ENCODE measurements around the gene LCNL1.

DNA sequence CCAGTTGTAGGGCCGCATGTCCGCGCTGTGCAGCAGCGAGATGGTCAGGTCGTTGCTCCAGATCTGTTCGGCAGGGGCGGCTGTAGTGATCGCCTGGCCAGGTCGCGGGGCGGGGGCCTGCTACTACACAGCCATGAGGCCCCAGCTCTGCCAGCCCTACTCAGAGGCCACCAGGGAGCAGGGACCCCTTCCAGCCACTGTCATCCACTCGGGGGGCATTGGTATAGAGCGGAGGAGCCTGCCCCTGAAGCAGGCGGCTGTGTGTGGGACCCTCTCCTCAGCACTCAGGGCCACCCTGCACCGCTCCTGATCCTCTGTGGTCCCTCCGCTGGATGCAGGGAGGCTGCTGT lies 39.9 kb upstream of the LCNL1 start:
- TF ChIP-seq, protein P1, sequence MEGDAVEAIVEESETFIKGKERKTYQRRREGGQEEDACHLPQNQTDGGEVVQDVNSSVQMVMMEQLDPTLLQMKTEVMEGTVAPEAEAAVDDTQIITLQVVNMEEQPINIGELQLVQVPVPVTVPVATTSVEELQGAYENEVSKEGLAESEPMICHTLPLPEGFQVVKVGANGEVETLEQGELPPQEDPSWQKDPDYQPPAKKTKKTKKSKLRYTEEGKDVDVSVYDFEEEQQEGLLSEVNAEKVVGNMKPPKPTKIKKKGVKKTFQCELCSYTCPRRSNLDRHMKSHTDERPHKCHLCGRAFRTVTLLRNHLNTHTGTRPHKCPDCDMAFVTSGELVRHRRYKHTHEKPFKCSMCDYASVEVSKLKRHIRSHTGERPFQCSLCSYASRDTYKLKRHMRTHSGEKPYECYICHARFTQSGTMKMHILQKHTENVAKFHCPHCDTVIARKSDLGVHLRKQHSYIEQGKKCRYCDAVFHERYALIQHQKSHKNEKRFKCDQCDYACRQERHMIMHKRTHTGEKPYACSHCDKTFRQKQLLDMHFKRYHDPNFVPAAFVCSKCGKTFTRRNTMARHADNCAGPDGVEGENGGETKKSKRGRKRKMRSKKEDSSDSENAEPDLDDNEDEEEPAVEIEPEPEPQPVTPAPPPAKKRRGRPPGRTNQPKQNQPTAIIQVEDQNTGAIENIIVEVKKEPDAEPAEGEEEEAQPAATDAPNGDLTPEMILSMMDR (IDR thresholded peaks at IDR 0.05; ENCODE audit: insufficient read depth, low read depth, low read length) = no peak
- TF ChIP-seq EZH2 (IDR thresholded peaks at IDR 0.05; ENCODE audit: insufficient read depth, low read length) = no peak

All from astrocyte (in vitro differentiated cells and primary cell).